Mucosa of descending colon (tissue), 3 donors: ENCODE data around the gene ZNF586. TPM values are rescaled to one million over a fixed set of nuclear protein-coding genes. Genes with fewer than 3 reads are reported as not detected.

ENCODE experiments used
- ATAC-seq: fragments of 200-7000 bp; cut with Tn5 transposase; one replicate; pipeline ENCODE4 v1.9.1; 2020; ENCODE audit warnings: mild to moderate bottlenecking, moderate library complexity
- DNase-seq, 3 donors: peaks; one replicate each; pipeline ENCODE4 v3.0.0-alpha.2; 2020
- H3K36me3 ChIP-seq: fragments of 200-600 bp; one replicate; pipeline ENCODE4 v1.8.0; 2021; ENCODE audit warnings: low read depth, mild to moderate bottlenecking
- H3K4me1 ChIP-seq: fragments of 200-600 bp; one replicate; pipeline ENCODE4 v1.8.0; 2021; ENCODE audit warnings: low read depth, mild to moderate bottlenecking
- H3K4me3 ChIP-seq: fragments of 200-600 bp; one replicate; pipeline ENCODE4 v1.8.0; 2021; ENCODE audit warnings: mild to moderate bottlenecking
- H3K9me3 ChIP-seq: fragments of 200-600 bp; one replicate; pipeline ENCODE4 v1.8.0; 2021; ENCODE audit warnings: mild to moderate bottlenecking
- CTCF ChIP-seq: fragments of 200-600 bp; IDR thresholded peaks from one replicate; pipeline ENCODE4 v1.8.0; 2022; ENCODE audit warnings: antibody characterized with exemption, mild to moderate bottlenecking
- intact Hi-C, 2 donors: fragments of 100-400 bp; cut with DNase I in 1 of 2; cut with micrococcal nuclease in 1 of 2; formaldehyde crosslinking; loops; one replicate each; pipeline versions ENCODE4 v1.11.0 to v1.11.1; 2022; cut with DNase I, micrococcal nuclease
- total RNA-seq, 3 donors: library from RNA; stranded (reverse); fragmentation: NEBNext Ultra II Directional in 2 of 3; extraction: Animal tissue kit (Norgen Biotek cat#: 25700) in 2 of 3; gene quantifications; one replicate each; pipeline versions ENCODE4 v1.2.1 to v1.2.4, GENCODE V29; 2021 to 2023
- donor health status: DM: no; HTN: no; CAD: no; lungs with moderate emphysema.
- donor health status: DM: no; HTN: no; CAD: no.
- donor health status: DM: no; HTN: yes; CAD: no.

The ZNF586 gene
- total RNA-seq, 3 donors from 2014 or later = 16.4 to 25.2 (median 20.4) TPM

- Histone ChIP-seq H3K4me1 (peaks cover 4% of the 10 kb centered on the region), H3K4me3 (peak within 1 kb of the TSS; percentile 75), H3K9me3 (peaks cover 41% of the 10 kb centered on the region), H3K36me3 (peaks cover 14% of the 10 kb centered on the region)
- DNase-seq = peak; percentile 74 to 93 (median 75)
- ATAC-seq = peak; percentile 99
- no peak for TF ChIP-seq CTCF
- intact Hi-C loops = no loop called here
Measured at GRCh38 chr19:57746580-57747471, 22.6 kb upstream of the ZNF586 start, which contains the start of gene ZNF776. Gene ZNF776, plus strand, starts transcription at chr19:57746815. Its CDS starts 244 bp downstream, at chr19:57747059.

DNA sequence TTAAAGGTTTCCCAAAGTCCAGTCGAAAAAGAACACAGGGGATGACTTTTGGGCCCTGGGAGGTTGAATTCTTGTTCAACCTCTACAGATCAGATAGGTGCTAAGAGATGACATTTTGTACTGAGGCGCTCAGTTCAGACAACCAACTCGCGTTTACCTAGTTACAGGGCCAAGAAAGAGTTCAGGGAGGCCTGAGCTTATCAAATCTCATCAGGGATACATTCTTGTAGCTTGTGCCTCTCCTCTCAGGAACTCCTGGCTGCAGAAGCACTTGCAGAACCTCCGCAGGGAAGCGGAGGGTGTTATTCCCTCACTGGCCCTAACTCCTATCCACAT lies 22.0 kb upstream of the ZNF586 start:
- no peak for ATAC-seq
- peaks cover 20% of the 10 kb centered on the region for H3K36me3 ChIP-seq
- DNase-seq = no peak
- TF ChIP-seq CTCF = no peak
- intact Hi-C loops = no loop called here
- H3K4me1 ChIP-seq = peaks cover 4% of the 10 kb centered on the region
- H3K9me3 ChIP-seq = peaks cover 47% of the 10 kb centered on the region
- H3K4me3 ChIP-seq = peak overlapping the region; percentile 75

GRCh38 chr19:57748029-57748428 lies 21.4 kb upstream of the ZNF586 start:
- DNase-seq (no peak), ATAC-seq (no peak)
- Histone ChIP-seq H3K4me1 (peaks cover 4% of the 10 kb centered on the region), H3K36me3 (peaks cover 26% of the 10 kb centered on the region), H3K9me3 (peaks cover 53% of the 10 kb centered on the region), H3K4me3 (no peak overlapping the region)
- no peak for TF ChIP-seq CTCF
- intact Hi-C loops = no loop called here

DNA sequence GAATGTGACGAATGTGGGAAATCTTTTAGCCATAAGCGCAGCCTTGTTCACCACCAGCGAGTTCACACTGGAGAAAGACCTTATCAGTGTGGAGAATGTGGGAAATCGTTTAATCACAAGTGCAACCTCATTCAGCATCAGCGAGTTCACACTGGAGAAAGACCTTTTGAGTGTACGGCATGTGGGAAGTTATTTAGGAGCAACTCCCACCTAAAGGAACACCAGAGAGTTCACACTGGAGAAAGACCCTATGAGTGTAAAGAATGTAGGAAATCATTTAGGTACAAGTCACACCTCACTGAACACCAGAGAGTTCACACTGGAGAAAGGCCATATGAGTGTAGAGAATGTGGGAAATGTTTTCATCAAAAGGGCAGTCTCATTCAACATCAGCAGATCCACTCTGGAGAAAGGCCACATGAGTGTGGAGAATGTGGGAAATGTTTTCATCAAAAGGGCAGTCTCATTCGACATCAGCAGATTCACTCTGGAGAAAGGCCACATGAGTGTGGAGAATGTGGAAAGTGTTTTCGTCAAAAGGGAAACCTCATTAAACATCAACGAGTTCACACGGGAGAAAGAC lies 15.3 kb upstream of the ZNF586 start:
- ATAC-seq = no peak
- Histone ChIP-seq H3K9me3 (peaks cover 83% of the 10 kb centered on the region), H3K4me3 (no peak overlapping the region), H3K4me1 (no peaks in the 10 kb centered on the region), H3K36me3 (peaks cover 34% of the 10 kb centered on the region)
- DNase-seq = no peak
- TF ChIP-seq CTCF = no peak
- intact Hi-C loops = no loop called here

DNA sequence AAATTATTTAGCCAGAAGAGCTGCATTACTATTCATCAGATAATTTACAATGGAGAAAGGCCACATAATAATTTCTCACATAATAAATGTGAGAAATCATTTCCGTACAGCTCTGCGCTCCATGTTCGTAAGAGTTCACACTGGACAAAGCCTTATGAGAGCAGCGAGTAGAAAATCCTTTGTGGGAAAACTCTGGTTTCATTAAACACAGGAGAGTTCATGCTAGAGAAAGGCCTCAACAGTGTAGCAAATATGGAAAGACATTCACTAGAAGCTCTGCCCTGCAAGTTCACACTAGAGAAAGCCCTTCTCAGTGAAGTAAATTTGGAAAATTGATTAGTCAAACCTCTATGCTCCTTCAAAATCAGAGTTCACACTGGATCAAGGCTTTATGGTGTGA lies 14.4 kb upstream of the ZNF586 start:
- Histone ChIP-seq H3K4me1 (no peaks in the 10 kb centered on the region), H3K4me3 (no peak overlapping the region), H3K36me3 (peaks cover 34% of the 10 kb centered on the region), H3K9me3 (peaks cover 81% of the 10 kb centered on the region)
- TF ChIP-seq CTCF = no peak
- intact Hi-C loops = no loop called here
- no peak for DNase-seq
- ATAC-seq = no peak
